Measurements from ENCODE around the gene POT1. TPM values are rescaled to one million over a fixed set of nuclear protein-coding genes. Genes with fewer than 3 reads are reported as not detected.

Gene POT1
- total RNA-seq, 3 donors from 2014 or later = 12.1 to 13.9 (median 13.7) TPM

- H3K4me3 ChIP-seq = no peak overlapping the region
- no peaks in the 10 kb centered on the region for H3K4me1 ChIP-seq (ENCODE audit: low read depth)
- no peaks in the 10 kb centered on the region for H3K36me3 ChIP-seq (ENCODE audit: low read depth)
- H3K9me3 ChIP-seq = no peaks in the 10 kb centered on the region
- DNase-seq = no peak
- no peak for TF ChIP-seq CTCF (IDR thresholded peaks at IDR 0.05)
- ATAC-seq = no peak
- intact Hi-C loops (cut with DNase I, micrococcal nuclease) = no loop called here
Measured at GRCh38 chr7:124909808-124910207, 19.8 kb downstream of the POT1 start.

GRCh38 chr7:124908259-124908658, 21.4 kb downstream of the POT1 start:
- H3K4me1 ChIP-seq (ENCODE audit: low read depth) = no peaks in the 10 kb centered on the region
- H3K9me3 ChIP-seq = no peaks in the 10 kb centered on the region
- intact Hi-C loops (cut with DNase I, micrococcal nuclease) = no loop called here
- no peak for DNase-seq
- no peak for TF ChIP-seq CTCF (IDR thresholded peaks at IDR 0.05)
- ATAC-seq = no peak
- H3K36me3 ChIP-seq (ENCODE audit: low read depth) = no peaks in the 10 kb centered on the region
- H3K4me3 ChIP-seq = no peak overlapping the region

- Histone ChIP-seq H3K4me1 (ENCODE audit: low read depth) (no peaks in the 10 kb centered on the region), H3K9me3 (no peaks in the 10 kb centered on the region), H3K36me3 (ENCODE audit: low read depth) (no peaks in the 10 kb centered on the region), H3K4me3 (no peak overlapping the region)
- intact Hi-C loops (cut with DNase I, micrococcal nuclease) = no loop called here
- TF ChIP-seq CTCF (IDR thresholded peaks at IDR 0.05) = no peak
- no peak for ATAC-seq
- DNase-seq = no peak
Measured at GRCh38 chr7:124907490-124907889, 22.1 kb downstream of the POT1 start.

- ATAC-seq = no peak
Measured at GRCh38 chr7:124898531-124898930, 31.1 kb downstream of the POT1 start.

GRCh38 chr7:124896001-124896400, 33.6 kb downstream of the POT1 start:
- intact Hi-C loops (cut with DNase I, micrococcal nuclease) = no loop called here
- Histone ChIP-seq H3K4me1 (ENCODE audit: low read depth) (no peaks in the 10 kb centered on the region), H3K4me3 (no peak overlapping the region), H3K36me3 (ENCODE audit: low read depth) (no peaks in the 10 kb centered on the region), H3K9me3 (no peaks in the 10 kb centered on the region)
- no peak for ATAC-seq
- no peak for TF ChIP-seq CTCF (IDR thresholded peaks at IDR 0.05)
- no peak for DNase-seq

More at GRCh38 chr7:124898531-124898930, 31.1 kb downstream of the POT1 start:
- intact Hi-C loops (cut with DNase I, micrococcal nuclease) = no loop called here
- H3K4me1 ChIP-seq (ENCODE audit: low read depth) = no peaks in the 10 kb centered on the region
- H3K36me3 ChIP-seq (ENCODE audit: low read depth) = no peaks in the 10 kb centered on the region
- H3K9me3 ChIP-seq = no peaks in the 10 kb centered on the region
- TF ChIP-seq CTCF (IDR thresholded peaks at IDR 0.05) = no peak
- no peak overlapping the region for H3K4me3 ChIP-seq
- DNase-seq = no peak

All from mucosa of descending colon (tissue), 3 donors.